ENCODE data around the gene SF3A2.

SF3A2 gene

DNA sequence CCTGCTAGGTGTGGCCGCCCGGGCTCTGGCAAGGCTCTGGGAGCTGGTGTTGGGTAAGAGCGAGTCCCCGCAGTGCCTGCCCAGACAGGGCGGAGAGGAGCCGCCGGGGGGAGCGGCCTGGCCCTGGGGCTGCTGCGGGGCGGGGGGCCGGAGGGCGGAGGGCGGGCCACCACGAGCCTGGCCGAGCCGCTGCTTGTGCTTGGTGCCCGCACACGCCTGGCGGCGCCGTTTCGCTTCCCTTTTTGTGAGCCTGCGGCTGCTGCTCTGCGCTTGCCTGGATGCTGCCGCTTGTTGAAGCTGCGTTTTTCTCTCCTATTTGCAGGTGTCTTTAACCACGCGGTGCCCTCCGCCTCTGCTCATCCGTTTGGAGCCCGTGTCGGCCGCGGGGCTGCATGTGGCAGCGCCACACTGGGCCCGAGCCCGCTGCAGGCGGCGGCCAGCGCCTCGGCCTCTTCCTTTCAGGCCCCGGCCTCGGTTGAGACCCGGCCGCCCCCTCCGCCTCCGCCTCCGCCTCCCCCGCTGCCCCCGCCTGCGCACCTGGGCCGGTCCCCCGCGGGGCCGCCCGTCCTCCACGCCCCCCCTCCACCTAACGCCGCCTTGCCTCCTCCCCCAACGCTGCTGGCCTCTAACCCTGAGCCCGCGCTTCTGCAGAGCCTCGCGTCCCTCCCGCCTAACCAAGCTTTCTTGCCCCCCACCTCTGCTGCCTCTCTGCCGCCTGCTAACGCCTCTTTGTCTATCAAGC is 9.0 kb upstream of the SF3A2 start:
- DNase-seq: no peak

DNA sequence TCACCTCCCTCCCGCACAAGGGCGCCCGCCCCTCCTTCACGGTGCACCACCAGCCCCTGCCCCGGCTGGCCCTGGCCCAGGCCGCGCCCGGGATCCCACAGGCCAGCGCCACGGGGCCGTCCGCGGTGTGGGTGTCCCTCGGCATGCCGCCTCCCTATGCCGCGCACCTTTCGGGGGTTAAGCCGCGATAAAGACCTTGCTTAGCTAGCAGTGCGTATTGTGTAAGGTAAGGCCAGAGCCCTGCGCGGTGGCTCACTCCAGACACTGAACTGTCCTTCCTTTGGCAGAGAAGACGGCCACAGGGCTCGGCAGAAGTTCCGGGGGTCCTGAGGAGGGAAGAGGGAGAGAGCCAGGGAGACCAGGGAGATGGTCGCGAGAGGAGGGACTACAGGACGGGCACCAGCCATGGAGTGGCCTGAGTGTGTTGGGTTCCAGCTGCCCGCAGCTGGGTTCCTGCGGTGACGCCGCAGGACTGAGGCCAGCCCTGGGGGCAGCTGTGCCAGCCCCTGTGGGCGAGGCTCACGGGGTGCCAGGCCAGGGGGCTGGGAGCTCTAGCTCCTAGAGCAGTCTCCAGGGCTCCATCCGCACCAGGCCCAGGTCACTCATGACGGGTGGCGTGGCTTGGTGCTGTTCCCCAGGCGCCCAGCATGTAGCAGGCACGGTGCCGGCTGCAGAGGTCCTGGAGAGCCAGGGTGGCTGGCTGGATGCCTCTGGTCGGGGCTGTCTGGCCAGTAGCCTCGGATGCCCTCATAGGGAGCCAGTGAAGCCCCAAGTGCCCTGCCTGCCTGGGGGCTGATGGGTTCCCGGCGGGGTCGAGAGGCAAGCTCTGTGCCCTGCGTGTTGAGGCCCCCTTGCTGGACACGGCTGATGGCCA is 8.2 kb upstream of the SF3A2 start:
- DNase-seq: no peak

GRCh38 chr19:2229103-2230032 is 7.3 kb upstream of the SF3A2 start:
- DNase-seq: no peak

DNA sequence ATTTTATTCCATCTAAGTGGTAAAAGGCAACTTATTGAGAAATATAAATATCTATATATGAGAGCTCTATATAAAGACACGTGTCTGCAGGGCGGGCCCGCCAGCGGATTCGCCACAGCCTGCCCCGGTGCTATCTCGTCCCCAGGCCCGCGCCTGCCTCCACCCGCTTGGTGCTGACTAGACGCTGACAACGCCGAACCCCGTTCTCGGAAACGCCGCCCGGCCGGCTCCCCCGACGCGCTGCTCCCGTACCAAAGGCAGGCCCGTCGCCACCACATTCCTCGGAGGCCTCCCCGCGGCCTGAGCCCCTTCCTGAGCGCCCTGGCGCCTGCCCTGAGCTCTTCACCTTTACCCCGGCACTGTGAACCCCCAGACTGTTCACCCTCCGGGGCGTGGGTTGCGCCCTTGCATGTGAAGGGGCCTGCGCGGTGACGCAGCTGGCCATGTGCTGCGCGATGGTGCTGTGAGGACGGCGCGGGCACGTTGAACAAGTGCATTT is 6.5 kb upstream of the SF3A2 start:
- DNase-seq: no peak

GRCh38 chr19:2230807-2231533 is 5.7 kb upstream of the SF3A2 start:
- DNase-seq: no peak

DNA sequence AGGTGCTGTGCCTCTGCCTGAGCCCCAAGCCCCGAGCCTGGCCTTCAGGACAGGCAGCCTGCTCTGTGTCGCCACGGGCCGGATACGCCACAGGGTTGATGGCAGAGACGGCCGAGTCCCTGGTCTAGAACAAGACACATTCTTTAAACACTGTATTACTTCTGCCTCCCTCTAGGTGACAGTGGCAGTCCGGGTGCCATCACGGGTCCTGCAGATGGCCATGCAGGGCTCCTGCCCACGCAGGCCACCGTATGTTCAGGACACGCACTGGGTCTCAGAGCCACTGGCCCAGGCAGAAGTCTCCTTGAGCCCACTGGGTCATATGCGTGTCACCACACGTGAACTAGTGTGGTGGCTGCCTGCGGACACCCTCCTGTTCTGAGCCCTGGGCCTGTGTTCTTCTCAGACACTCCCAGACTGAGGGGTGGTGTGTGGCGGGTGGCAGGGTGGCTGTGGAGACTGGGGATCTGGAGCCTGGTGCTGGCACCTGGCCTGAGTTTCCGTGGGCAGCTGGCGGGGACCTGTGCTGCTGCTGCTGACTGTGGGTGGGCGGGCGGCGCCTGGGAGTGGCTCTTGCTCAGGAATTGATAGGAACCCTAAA is 4.9 kb upstream of the SF3A2 start:
- DNase-seq: no peak

DNA sequence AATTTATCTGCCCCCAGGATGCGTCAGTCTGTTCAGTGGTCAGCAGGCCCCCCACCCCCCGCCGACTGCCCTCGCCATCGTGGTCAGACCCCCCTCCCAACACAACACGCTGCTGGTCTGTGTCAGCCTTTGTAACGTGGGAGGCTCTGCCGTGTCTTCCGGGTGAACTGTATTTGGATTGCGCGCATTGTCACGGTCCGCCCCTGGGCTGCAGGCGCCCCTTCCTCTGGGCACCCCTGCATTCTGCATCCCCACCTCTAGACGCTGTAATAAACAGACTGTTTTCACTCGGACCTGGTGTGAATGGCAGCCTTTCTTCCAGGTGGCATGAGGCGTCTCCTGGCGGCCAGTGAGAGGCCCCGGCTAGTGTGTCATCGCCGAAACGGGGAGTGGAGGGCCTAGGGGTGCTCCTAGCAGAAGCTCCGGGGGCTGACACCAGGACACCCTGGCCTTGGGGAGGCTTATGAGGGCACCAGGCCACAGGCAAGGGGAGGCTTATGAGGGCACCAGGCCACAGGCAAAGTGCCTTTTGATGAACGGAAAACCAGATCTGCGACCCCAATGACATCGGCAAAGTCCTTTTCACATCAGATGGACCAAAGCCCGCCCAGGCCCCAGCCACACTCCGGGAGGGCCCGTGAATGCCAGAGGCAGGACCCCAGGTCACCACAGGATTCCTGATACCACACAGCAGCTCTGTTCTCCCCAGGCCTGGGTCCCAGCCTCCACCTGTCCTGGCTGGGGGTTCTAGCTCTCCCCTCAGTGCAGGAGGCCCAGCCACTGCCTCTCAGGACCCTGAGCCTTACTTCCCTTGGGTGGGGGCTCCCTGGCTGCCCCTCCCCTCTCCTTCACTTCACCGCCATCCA is 4.1 kb upstream of the SF3A2 start:
- DNase-seq: no peak

- DNase-seq: no peak
Measured at GRCh38 chr19:2233601-2234280, 2.9 kb upstream of the SF3A2 start.

DNA sequence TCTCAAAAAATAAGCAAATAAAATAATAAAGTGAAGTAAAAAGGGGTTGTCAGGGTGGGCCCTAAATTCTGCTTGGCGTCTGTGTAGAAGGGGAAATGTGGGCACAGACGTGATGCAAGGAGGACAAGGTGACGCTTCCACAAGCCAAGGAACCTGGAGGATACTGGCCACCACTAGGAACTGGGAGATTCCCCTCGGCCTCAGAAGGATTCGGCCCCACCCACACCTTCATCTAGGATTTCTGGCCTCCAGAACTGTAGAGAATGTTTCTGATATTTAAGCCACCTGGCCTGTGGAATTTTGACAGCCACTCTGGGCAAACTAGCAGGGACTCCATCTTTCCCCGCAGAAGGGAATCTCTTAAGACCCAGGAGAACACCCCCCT is 1.6 kb upstream of the SF3A2 start:
- DNase-seq: no peak

- no peak for DNase-seq
Measured at GRCh38 chr19:2235381-2236063, 1.1 kb upstream of the SF3A2 start.

DNA sequence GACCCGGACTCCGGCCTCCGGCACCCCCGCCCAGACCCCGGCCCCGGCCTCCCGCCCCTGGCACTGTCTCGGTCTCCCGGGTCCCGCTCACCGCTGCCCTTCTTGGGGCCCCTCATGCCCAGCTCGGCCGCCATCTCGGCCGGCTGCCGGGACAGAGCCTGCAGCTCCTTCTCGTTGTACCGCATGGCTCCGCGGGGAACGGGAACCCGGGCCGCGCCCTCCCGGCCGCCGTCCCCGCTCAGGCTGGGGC is 635 bp upstream of the SF3A2 start:
- no peak for DNase-seq

GRCh38 chr19:2237051-2237868 is 636 bp downstream of the SF3A2 start:
- DNase-seq: no peak

DNA sequence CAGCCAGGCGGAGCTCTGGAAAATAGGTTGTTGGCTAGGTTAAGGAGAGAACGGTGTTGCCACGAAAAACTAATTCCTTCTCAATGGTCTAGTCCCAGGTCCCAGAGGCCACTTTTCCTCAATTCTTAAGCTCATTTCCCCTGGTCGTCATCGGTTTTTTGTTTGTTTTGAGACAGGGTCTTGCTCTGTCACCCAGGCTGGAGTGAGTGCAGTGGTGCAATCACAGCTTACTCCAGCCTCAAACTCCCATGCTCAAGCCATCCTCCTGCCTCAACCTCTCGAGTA is 1.2 kb downstream of the SF3A2 start:
- DNase-seq: no peak

DNA sequence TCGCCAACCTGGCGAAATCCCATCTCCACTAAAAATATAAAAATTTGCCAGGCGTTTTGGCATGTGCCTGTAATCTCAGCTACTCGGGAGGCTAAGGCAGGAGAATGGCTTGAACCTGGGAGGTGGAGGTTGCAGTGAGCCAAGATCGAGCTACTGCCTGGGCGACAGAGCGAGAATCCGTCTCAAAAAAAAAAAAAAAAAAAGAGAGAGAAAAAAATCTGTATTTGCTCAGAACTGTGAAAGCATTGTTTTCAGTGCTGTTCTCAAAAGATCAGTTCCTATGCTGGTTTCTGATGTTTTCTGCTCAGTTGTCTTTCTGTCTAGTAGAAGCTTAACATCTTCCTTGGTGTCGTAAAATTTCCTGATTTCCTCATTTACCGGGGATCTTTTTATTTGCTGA is 2.5 kb downstream of the SF3A2 start:
- DNase-seq: no peak

- DNase-seq: no peak
Measured at GRCh38 chr19:2239771-2240770, 3.4 kb downstream of the SF3A2 start.

DNA sequence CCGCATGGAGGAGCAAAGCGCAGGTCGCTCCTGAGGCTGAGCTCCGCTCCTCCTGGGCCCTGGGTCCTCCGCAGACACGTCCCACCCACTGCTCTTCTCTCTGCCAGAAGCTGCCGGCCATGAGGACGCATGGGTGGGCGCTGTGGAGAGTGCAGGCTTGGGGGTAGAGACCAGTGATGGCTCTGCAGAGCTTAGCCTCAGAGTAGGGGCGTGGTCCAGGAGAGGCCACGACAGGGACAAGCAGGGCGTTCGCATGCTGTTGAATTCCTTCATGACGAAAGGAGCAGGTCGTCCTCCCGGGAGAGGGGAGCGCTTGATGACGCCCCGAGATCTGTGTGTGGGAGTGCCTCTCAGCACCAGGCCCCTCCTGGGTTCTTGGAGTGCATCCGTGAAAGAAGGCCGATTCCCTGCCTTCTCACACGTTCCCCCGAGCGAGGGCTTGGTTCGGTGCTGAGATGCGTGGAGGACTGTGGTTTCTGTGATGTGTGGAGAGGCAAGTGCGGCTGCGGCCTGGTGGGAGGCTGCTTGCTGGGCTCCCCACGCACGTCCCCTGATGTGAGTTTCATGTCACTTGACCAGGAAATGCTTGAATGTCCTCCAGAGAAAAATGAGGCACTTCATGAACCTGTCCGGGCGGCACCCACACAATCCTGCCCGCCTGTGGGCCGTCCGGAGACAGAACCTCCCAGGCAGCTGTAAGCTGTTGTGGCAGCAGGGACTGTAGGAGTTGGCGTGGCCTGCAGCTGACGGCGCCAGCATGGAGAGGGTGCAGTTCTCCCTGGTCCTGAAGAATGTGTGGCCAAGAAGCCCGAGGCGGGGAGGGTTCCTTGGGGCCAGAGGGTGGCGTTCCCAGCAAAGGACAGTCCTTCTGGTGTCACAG is 4.5 kb downstream of the SF3A2 start:
- DNase-seq: no peak

GRCh38 chr19:2242092-2242537 is 5.5 kb downstream of the SF3A2 start:
- DNase-seq: no peak
